CD4-positive, alpha-beta T cell (primary cell): Measurements from ENCODE around the gene PTCD3. TPM values are rescaled to one million over a fixed set of nuclear protein-coding genes. Genes with fewer than 3 reads are reported as not detected.

Source experiments
- ATAC-seq: fragments of 200-7000 bp; cut with Tn5 transposase; one replicate; pipeline ENCODE4 v1.10.0; 2022; ENCODE audit warnings: mild to moderate bottlenecking; ENCODE audit not compliant: poor library complexity
- CTCF ChIA-PET: fragments of 350-600 bp; sonication (Branson Sonifier 250); formaldehyde crosslinking; loops from one replicate; lab custom pipeline; 2021; ENCODE audit warnings: antibody characterized with exemption, inconsistent platforms; lab: Charles Lee
- POLR2A ChIA-PET: fragments of 350-600 bp; sonication (Branson Sonifier 250); formaldehyde crosslinking; loops from one replicate; lab custom pipeline; 2021; ENCODE audit warnings: antibody characterized with exemption, inconsistent platforms; lab: Charles Lee
- DNase-seq, 14 experiments: peaks; one replicate each; pipeline ENCODE4 v3.0.0-alpha.2; 2013 to 2020; ENCODE audit warnings: mixed read lengths in 2 of 14
- H3K27ac ChIP-seq, 2 donors: one replicate each; pipeline versions ENCODE4 v1.5.1 to v1.7.0; 2013; ENCODE audit warnings: low read length in 2 of 2, low read depth in 1 of 2, mild to moderate bottlenecking in 1 of 2
- H3K27me3 ChIP-seq, 2 experiments: 1 replicate in 1 of 2; 2 replicates in 1 of 2; pipeline versions ENCODE4 v1.6.1 to v1.7.0; 2013; ENCODE audit warnings: low read length in 2 of 2, control low read depth in 1 of 2, mild to moderate bottlenecking in 1 of 2, moderate library complexity in 1 of 2; ENCODE audit not compliant: insufficient read depth in 2 of 2, control insufficient read depth in 1 of 2
- H3K36me3 ChIP-seq: one replicate; pipeline ENCODE4 v1.6.1; 2013; ENCODE audit warnings: low read length, control low read depth; ENCODE audit not compliant: insufficient read depth
- H3K4me1 ChIP-seq: one replicate; pipeline ENCODE4 v1.6.1; 2013; ENCODE audit warnings: low read length, control low read depth; ENCODE audit not compliant: insufficient read depth
- H3K4me3 ChIP-seq: one replicate; pipeline ENCODE4 v1.5.1; 2013; ENCODE audit warnings: mild to moderate bottlenecking, low read length, moderate library complexity
- H3K9me3 ChIP-seq, 2 experiments: 1 replicate in 1 of 2; 2 replicates in 1 of 2; pipeline versions ENCODE4 v1.6.1 to v1.7.0; 2013; ENCODE audit warnings: low read length in 2 of 2, mild to moderate bottlenecking in 2 of 2, control low read depth in 1 of 2, moderate library complexity in 1 of 2; ENCODE audit not compliant: control insufficient read depth in 1 of 2, insufficient read depth in 1 of 2
- H3K27ac Mint-ChIP-seq: one replicate; pipeline ENCODE4 v1.8.0; 2020; ENCODE audit warnings: mixed read lengths
- H3K27me3 Mint-ChIP-seq: one replicate; pipeline ENCODE4 v1.8.0; 2021; ENCODE audit warnings: mixed read lengths
- H3K36me3 Mint-ChIP-seq: one replicate; pipeline ENCODE4 v1.8.0; 2021; ENCODE audit warnings: low read depth, mixed read lengths
- H3K4me1 Mint-ChIP-seq: one replicate; pipeline ENCODE4 v1.8.0; 2021; ENCODE audit warnings: low read depth, mixed read lengths
- H3K4me3 Mint-ChIP-seq: one replicate; pipeline ENCODE4 v1.8.0; 2020; ENCODE audit warnings: mild to moderate bottlenecking, mixed read lengths
- H3K9me3 Mint-ChIP-seq: one replicate; pipeline ENCODE4 v1.8.0; 2020; ENCODE audit warnings: mixed read lengths
- intact Hi-C, 2 experiments: fragments of 100-400 bp; cut with DNase I in 1 of 2; cut with micrococcal nuclease in 1 of 2; formaldehyde crosslinking; loops; one replicate each; pipeline versions ENCODE4 v1.15.1 to v1.9.0; 2023 to 2025; cut with DNase I, micrococcal nuclease
- total RNA-seq, 174 experiments: library from RNA in 2 of 174; stranded (reverse) in 2 of 174; gene quantifications; one replicate each; pipeline ENCODE4 v1.2.3 and lab custom pipeline; 2021 to 2026
- TF ChIP-seq, protein P1 (sequence below): fragments of 200-600 bp; IDR thresholded peaks from one replicate; pipeline ENCODE4 v1.8.0; 2022; ENCODE audit warnings: antibody characterized with exemption, mild to moderate bottlenecking

PTCD3 gene
- total RNA-seq, 2 experiments from 2014 or later, result 154 to 161 TPM

DNA sequence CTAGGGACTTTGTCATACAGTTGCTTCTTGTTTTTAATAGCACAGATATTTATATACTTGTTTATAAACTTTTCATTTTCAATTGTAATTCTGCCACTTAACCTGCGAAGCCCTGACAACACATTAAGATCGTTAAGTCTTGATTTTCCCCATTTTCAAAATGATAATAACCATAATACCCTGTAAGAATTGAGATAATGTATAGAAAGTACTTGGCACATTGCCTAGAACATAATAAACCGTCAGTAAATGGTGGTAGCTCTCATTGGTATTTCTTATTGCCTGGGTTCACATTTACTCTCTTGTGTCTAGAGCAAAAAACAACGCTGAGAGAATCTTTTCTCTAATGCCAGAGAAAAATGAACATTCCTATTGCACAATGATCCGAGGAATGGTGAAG, 18.6 kb downstream of the PTCD3 start:
- Histone ChIP-seq H3K36me3 (peaks cover 98% of the 10 kb centered on the region), H3K9me3 (no peaks in the 10 kb centered on the region), H3K27me3 (no peaks in the 10 kb centered on the region), H3K27ac (no peak overlapping the region), H3K4me1 (no peaks in the 10 kb centered on the region), H3K4me3 (no peak overlapping the region)
- Mint-ChIP-seq H3K4me1 (no peaks in the 10 kb centered on the region), H3K27me3 (no peaks in the 10 kb centered on the region), H3K27ac (no peak overlapping the region), H3K4me3 (no peak overlapping the region), H3K9me3 (no peaks in the 10 kb centered on the region), H3K36me3 (peaks cover 98% of the 10 kb centered on the region)
- ATAC-seq (no peak), DNase-seq (no peak)
- TF ChIP-seq, protein P1, sequence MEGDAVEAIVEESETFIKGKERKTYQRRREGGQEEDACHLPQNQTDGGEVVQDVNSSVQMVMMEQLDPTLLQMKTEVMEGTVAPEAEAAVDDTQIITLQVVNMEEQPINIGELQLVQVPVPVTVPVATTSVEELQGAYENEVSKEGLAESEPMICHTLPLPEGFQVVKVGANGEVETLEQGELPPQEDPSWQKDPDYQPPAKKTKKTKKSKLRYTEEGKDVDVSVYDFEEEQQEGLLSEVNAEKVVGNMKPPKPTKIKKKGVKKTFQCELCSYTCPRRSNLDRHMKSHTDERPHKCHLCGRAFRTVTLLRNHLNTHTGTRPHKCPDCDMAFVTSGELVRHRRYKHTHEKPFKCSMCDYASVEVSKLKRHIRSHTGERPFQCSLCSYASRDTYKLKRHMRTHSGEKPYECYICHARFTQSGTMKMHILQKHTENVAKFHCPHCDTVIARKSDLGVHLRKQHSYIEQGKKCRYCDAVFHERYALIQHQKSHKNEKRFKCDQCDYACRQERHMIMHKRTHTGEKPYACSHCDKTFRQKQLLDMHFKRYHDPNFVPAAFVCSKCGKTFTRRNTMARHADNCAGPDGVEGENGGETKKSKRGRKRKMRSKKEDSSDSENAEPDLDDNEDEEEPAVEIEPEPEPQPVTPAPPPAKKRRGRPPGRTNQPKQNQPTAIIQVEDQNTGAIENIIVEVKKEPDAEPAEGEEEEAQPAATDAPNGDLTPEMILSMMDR, result no peak
- ChIA-PET CTCF (no interaction called here), POLR2A (no interaction called here)
- intact Hi-C loops, result loop anchor here in 1 of 2 experiments (5.0 kb wide), 1 partner anchor 38 kb away; no protein-coding TSS in a partner anchor

DNA sequence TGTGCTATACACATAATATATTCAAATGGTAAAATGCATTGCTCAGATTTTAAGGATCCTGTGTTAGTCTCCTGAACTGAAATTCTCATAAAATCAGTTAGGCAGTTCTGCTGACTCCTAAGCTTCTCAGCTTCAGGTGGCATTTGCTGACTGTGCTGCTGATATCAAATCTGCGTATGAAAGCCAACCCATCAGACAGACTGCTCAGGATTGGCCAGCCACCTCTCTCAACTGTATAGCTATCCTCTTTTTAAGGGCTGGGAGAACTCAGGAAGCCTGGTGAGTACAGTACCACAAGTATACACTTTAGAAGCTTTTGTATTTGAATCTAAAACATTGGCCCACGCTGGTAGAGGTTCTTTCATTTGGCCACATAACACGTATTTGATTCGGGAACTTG, 28.7 kb downstream of the PTCD3 start:
- Mint-ChIP-seq H3K9me3 (no peaks in the 10 kb centered on the region), H3K27ac (no peak overlapping the region), H3K4me3 (no peak overlapping the region), H3K4me1 (peaks cover 10% of the 10 kb centered on the region), H3K36me3 (peaks cover 99% of the 10 kb centered on the region), H3K27me3 (no peaks in the 10 kb centered on the region)
- TF ChIP-seq, protein P1, result no peak
- intact Hi-C loops, result loop anchor here in 1 of 2 experiments (10.0 kb wide), 1 partner anchor 320 kb away; no protein-coding TSS in a partner anchor
- no peaks in the 10 kb centered on the region for H3K27me3 ChIP-seq
- ChIA-PET POLR2A (interaction anchor here (0.8 kb wide), 1 partner anchor 13 kb away, joined by 3 read pairs; no protein-coding TSS in a partner anchor), CTCF (no interaction called here)
- H3K4me1 ChIP-seq, result peaks cover 6% of the 10 kb centered on the region
- no peak for DNase-seq
- no peaks in the 10 kb centered on the region for H3K9me3 ChIP-seq
- H3K36me3 ChIP-seq, result peaks cover 98% of the 10 kb centered on the region
- H3K27ac ChIP-seq, result no peak overlapping the region
- no peak for ATAC-seq
- no peak overlapping the region for H3K4me3 ChIP-seq

- POLR2A ChIA-PET, result interaction anchor here (0.6 to 0.8 kb wide), 2 partner anchors 12 to 30 kb away, joined by 3 read pairs; partner anchors contain the start of gene PTCD3
- H3K9me3 Mint-ChIP-seq, result no peaks in the 10 kb centered on the region
- H3K36me3 ChIP-seq, result peaks cover 94% of the 10 kb centered on the region
- H3K27me3 ChIP-seq, result no peaks in the 10 kb centered on the region
- H3K9me3 ChIP-seq, result no peaks in the 10 kb centered on the region
- peaks cover 99% of the 10 kb centered on the region for H3K36me3 Mint-ChIP-seq
- H3K4me1 ChIP-seq, result peaks cover 6% of the 10 kb centered on the region
- H3K27ac ChIP-seq, result no peak overlapping the region
- ATAC-seq (no peak), DNase-seq (no peak)
- TF ChIP-seq, protein P1, result no peak
- no peaks in the 10 kb centered on the region for H3K27me3 Mint-ChIP-seq
- intact Hi-C loops, result loop anchor here in 1 of 2 experiments (10.0 kb wide), 1 partner anchor 319 kb away; no protein-coding TSS in a partner anchor
- no peak overlapping the region for H3K27ac Mint-ChIP-seq
- no peak overlapping the region for H3K4me3 Mint-ChIP-seq
- H3K4me1 Mint-ChIP-seq, result peaks cover 19% of the 10 kb centered on the region
- no peak overlapping the region for H3K4me3 ChIP-seq
- CTCF ChIA-PET, result no interaction called here
Measured at GRCh38 chr2:86135653-86136052, 29.6 kb downstream of the PTCD3 start.
